GM21423 (cell line): ENCODE data around the gene C17orf100.
"Not testable (repeated sequence)": the region's sequence is repeated elsewhere in the genome, so short reads cannot be mapped to it uniquely, and the experiment has no call there.

Experiments used
- ATAC-seq: cut with Tn5 transposase; IDR thresholded peaks from one replicate; pipeline ENCODE4 v1.9.1; 2021; ENCODE audit warnings: mild to moderate bottlenecking, moderate library complexity; ENCODE audit not compliant: unreplicated experiment

The C17orf100 gene

GRCh38 chr17:6688944-6689343, 37.4 kb downstream of the C17orf100 start:
- ATAC-seq = no peak

GRCh38 chr17:6690641-6691040, 39.1 kb downstream of the C17orf100 start:
- ATAC-seq = no peak

GRCh38 chr17:6691546-6691945, 40.0 kb downstream of the C17orf100 start:
- ATAC-seq = no peak

- ATAC-seq = not testable (repeated sequence)
Measured at GRCh38 chr17:6691958-6692357, 40.4 kb downstream of the C17orf100 start.

- ATAC-seq = no peak
Measured at GRCh38 chr17:6695051-6695450, 43.5 kb downstream of the C17orf100 start.

- ATAC-seq = no peak
Measured at GRCh38 chr17:6695565-6695964, 44.0 kb downstream of the C17orf100 start.

GRCh38 chr17:6696906-6697305, 45.3 kb downstream of the C17orf100 start:
- no peak for ATAC-seq

- no peak for ATAC-seq
Measured at GRCh38 chr17:6698004-6698403, 46.4 kb downstream of the C17orf100 start.

GRCh38 chr17:6699997-6700947, 48.7 kb downstream of the C17orf100 start:
- ATAC-seq = no peak

- no peak for ATAC-seq
Measured at GRCh38 chr17:6700948-6701307, 49.4 kb downstream of the C17orf100 start.

GRCh38 chr17:6701719-6702118, 50.2 kb downstream of the C17orf100 start:
- ATAC-seq = no peak

- ATAC-seq = no peak
Measured at GRCh38 chr17:6702567-6703215, 51.1 kb downstream of the C17orf100 start.
